HG02970 (cell line): ENCODE measurements around the gene ABCB11.
A peak's percentile ranks its signal among the peaks of the same experiment; 100 is the strongest.
"Not testable (repeated sequence)": the region's sequence is repeated elsewhere in the genome, so short reads cannot be mapped to it uniquely, and the experiment has no call there.

Experiments
- ATAC-seq: cut with Tn5 transposase; IDR thresholded peaks from one replicate; pipeline ENCODE4 v1.9.1; 2021; ENCODE audit warnings: mild to moderate bottlenecking, moderate library complexity, moderate number of reproducible peaks; ENCODE audit not compliant: unreplicated experiment, low FRiP score

The ABCB11 gene

DNA sequence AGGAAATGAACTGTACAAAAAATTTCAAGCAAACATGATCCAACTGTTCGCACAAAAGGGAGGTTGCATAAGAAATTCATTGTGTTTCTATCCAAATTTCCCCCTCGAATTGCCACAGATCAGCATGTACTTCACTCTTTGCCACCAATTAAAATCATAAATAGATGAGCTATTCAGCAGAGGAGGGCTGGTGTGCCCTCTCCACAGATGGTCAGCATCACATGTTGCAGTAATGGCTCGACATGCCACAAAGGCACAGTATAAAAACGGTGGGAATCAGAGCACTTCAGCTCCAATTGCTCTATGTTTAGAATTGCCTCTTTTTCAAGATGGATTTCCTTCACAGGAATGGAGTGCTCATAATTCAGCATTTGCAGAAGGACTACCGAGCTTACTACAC lies 130.1 kb downstream of the ABCB11 start, which contains the start of gene G6PC2:
G6PC2 (plus strand) TSS at position 289 of the 400 bp plus-strand sequence; CDS start at position 330, 41 bp downstream.
- no peak for ATAC-seq

DNA sequence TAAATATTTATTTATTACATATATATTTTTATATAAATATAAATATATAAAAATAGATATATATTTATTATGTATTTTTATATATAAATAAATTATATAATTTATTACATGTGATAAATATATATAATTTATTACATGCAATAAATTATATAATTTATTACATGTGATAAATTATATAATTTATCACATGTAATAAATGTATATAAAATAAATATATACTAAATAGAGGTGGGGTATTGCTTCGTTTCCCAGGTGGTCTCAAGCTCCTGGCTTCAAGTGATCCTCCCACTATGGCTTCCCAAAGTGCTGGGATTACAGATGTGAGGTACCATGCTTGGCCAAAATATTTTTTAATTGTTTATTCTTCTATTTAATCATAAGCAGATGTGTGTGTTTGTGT lies 133.7 kb downstream of the ABCB11 start:
- no peak for ATAC-seq

DNA sequence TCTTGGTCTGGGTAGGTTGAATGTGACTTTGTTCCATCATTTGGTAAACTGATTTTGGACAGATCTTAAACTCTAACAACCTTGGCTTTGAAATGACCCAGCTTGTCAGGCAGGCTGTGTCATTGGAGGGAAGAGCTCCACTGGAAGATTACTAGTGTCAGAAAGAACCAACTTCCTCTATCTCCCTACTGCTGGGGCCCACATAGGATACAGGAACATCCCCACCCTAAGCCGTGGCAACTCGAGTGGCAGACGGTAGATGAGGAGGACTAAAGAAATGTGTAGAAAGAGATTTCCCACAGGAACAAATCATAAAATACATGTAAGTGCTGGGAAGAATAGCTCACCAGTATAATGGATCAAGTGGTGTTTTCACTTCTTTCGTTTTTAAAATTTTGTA lies 134.3 kb downstream of the ABCB11 start:
- no peak for ATAC-seq

DNA sequence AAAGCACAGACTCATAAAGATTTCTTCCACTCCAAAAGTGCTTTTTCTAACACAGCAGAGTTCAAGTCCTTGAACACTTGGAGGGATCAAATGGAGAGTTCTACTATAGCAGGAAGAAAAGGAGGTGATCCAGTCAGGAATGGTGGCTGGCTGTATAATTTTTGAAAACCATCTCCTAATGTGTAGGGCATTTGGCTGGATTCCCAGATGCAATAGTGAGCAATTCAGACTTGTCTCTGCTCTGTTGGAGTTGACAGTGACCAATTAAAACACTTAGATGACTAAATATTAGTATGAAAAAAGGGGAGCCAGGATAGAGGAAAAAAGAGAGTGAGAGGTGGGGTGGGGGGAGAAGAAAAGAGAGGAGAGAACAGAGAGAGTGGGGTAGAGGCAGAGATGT lies 135.4 kb downstream of the ABCB11 start:
- ATAC-seq, result no peak

DNA sequence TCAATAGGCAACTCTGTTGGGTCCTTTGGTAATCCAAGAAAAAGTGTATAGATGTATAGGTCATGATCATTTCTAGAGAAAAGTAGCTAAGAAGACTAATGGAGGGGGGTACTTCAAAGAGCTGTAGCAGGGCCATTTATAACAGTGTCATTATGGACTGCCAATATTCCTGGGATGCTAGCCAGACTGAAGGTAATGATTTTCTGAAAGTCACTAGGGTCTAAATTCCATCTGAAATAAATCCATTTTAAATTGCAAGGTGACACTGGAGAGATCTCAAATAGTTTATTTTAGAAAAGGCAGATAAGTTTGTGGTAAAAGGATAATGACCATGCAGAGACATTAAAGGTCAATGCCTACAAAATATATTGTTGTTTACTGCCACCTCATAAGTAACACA lies 136.4 kb downstream of the ABCB11 start:
- ATAC-seq, result no peak

GRCh38 chr2:168894101-168894500 lies 137.0 kb downstream of the ABCB11 start:
- ATAC-seq, result no peak

DNA sequence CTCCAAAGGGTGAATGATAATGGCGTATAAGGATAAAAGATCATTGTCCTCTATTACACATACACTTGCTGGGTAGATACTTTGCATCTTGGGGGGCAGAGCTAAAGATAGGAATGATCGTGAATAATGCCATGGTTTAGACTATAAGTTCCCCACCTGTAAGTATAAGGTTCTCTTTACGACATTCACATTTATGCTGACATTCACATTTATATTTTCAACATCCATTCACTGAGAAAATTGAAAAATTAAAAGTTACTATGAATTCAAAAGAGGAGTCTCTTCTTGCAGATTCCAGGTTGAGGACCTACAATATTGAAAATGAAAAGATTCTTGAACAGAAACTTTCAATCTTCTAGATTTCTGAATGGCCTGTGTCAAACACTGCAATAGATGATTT lies 138.8 kb downstream of the ABCB11 start:
- ATAC-seq, result no peak

- peak; percentile 99 for ATAC-seq
Measured at GRCh38 chr2:168890006-168890782, 140.9 kb downstream of the ABCB11 start, which contains the start of gene SPC25. TSS of gene SPC25 (minus strand) at chr2:168890430. CDS start at chr2:168889519, 911 bp downstream.

DNA sequence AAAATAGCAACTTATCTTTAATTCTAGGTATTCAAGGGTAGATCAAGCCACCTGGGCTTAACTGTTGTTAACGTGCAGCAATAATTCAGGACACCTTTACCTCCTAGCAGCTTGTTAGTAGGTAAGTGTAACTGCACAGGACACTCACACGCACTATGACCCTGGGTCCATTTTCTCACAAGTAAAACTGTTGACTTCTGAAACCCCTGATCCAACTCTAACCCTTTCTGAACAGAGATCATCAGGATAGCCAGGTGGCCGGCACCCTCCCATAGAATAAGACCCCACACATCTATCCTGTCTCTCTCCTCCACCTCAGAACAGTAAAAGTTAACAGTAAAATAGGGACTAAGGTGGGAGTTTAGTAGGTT lies 141.5 kb downstream of the ABCB11 start:
- ATAC-seq, result no peak

DNA sequence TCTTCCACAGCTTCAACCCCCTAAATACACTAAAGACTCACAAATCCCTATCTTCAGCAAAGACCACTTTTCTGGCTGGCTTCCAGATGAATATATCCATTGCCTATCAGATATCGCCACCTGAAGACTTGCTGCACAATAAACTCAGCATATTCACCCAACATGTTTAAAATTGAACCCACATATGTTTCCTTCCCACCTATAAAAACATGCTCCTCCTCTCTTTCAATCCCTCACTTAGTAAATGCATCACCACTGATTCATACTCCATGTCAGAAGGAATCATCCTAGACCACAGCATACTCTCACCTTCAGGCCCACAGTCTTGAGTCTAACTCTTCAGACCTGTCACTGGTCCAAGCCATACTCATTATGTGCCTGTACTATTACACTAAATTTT lies 146.1 kb downstream of the ABCB11 start:
- ATAC-seq, result no peak

DNA sequence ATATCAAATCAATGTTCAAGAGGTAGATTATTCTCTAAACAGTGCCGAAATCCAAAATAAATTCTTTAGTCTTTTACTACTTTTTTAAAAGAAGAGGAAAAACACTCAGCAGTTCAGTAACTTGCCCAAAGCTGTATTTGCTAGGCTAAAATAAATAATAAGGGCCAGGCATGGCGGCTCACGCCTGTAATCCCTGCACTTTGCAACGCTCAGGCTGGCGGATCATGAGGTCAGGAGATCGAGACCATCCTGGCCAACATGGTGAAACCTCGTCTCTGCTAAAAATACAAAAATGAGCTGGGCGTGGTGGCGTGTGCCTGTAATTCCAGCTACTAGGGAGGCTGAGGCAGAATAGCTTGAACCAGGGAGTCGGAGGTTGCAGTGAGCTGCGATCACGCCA lies 149.0 kb downstream of the ABCB11 start:
- not testable (repeated sequence) for ATAC-seq

- ATAC-seq, result no peak
Measured at GRCh38 chr2:168874368-168875054, 156.6 kb downstream of the ABCB11 start.

GRCh38 chr2:168870824-168871223 lies 160.3 kb downstream of the ABCB11 start:
- not testable (repeated sequence) for ATAC-seq
